HG03060 (cell line): Measurements from ENCODE around the gene TAB3.

ENCODE experiments used
- ATAC-seq: cut with Tn5 transposase; IDR thresholded peaks from one replicate; pipeline ENCODE4 v1.9.1; 2021; ENCODE audit warnings: low read depth, moderate number of reproducible peaks; ENCODE audit not compliant: unreplicated experiment

The TAB3 gene

GRCh38 chrX:30781711-30782444, 107.2 kb downstream of the TAB3 start:
- no peak for ATAC-seq

- no peak for ATAC-seq
Observed at GRCh38 chrX:30779453-30780030, 109.5 kb downstream of the TAB3 start.

- ATAC-seq: no peak
Observed at GRCh38 chrX:30777575-30777974, 111.5 kb downstream of the TAB3 start.
